GM12878 (cell line): Measurements from ENCODE around the gene DIAPH3. TPM values are rescaled to one million over a fixed set of nuclear protein-coding genes. Genes with fewer than 3 reads are reported as not detected.

Experiments
- ATAC-seq: fragments of 200-7000 bp; cut with Tn5 transposase; 3 replicates; pipeline ENCODE4 v1.9.1; 2020; ENCODE audit warnings: mild to moderate bottlenecking, moderate library complexity
- BruUV-seq: library from RNA; stranded (reverse); fragments of 400-500 nt; replicated peaks from 2 replicates; lab custom pipeline; 2021; lab: Mats Ljungman, UMichigan
- CTCF ChIA-PET: fragments of 300-600 bp; sonication (Branson Sonifier 250); formaldehyde crosslinking; extraction: SDS; loops from one replicate; lab custom pipeline; 2021; ENCODE audit warnings: inconsistent platforms; lab: Yijun Ruan, JAX
- POLR2A ChIA-PET: fragments of 350-600 bp; formaldehyde crosslinking; extraction: SDS; loops from one replicate; lab custom pipeline; 2021; ENCODE audit warnings: inconsistent platforms; lab: Charles Lee
- RAD21 ChIA-PET: fragments of 300-600 bp; sonication (Branson Sonifier 250); formaldehyde crosslinking; loops from one replicate; lab custom pipeline; 2023; ENCODE audit warnings: antibody characterized with exemption; ENCODE audit not compliant: unreplicated experiment; lab: Charles Lee
- SMC1A ChIA-PET: fragments of 300-600 bp; sonication (Branson Sonifier 250); formaldehyde crosslinking; loops from one replicate; lab custom pipeline; 2023; ENCODE audit not compliant: unreplicated experiment, uncharacterized antibody; lab: Charles Lee
- DNase-seq: peaks from one replicate; pipeline ENCODE4 v3.0.0-alpha.2; 2011; ENCODE audit warnings: low read depth, low spot score
- FAIRE-seq: peaks from 3 replicates; lab custom pipeline; 2011; peaks lifted over from hg19 to GRCh38; lab: Jason Lieb, UNC
- H2AFZ ChIP-seq: 2 replicates; pipeline ENCODE4 v1.6.0; 2011; ENCODE audit warnings: low read depth, low read length, control low read depth; ENCODE audit not compliant: control insufficient read depth
- H3K27ac ChIP-seq: 2 replicates; pipeline ENCODE4 v1.5.1; 2011; ENCODE audit warnings: control low read depth; ENCODE audit not compliant: control insufficient read depth, insufficient read depth
- H3K27me3 ChIP-seq, 2 experiments: replicated peaks in 1 of 2; 2 replicates each; pipeline versions ENCODE4 v1.6.0 to v1.6.1; 2011; ENCODE audit warnings: low read length in 1 of 2; ENCODE audit not compliant: control insufficient read depth in 2 of 2, insufficient read depth in 2 of 2
- H3K36me3 ChIP-seq, 2 experiments: 2 replicates each; pipeline ENCODE4 v1.5.1; 2011; ENCODE audit warnings: low read length in 1 of 2; ENCODE audit not compliant: control insufficient read depth in 2 of 2, insufficient read depth in 2 of 2
- H3K4me1 ChIP-seq: 2 replicates; pipeline ENCODE4 v1.6.1; 2011; ENCODE audit warnings: mild to moderate bottlenecking, low read length, moderate library complexity, mixed read lengths; ENCODE audit not compliant: control insufficient read depth, insufficient read depth
- H3K4me2 ChIP-seq: 2 replicates; pipeline ENCODE4 v1.6.0; 2011; ENCODE audit warnings: control low read depth; ENCODE audit not compliant: control insufficient read depth, insufficient read depth
- H3K4me3 ChIP-seq: fragments of 200-600 bp; sonication (generic); 2 replicates; pipeline ENCODE4 v1.5.1; 2016
- H3K79me2 ChIP-seq: 2 replicates; pipeline ENCODE4 v1.6.0; 2011; ENCODE audit warnings: low read length; ENCODE audit not compliant: control insufficient read depth, insufficient read depth
- H3K9ac ChIP-seq: 2 replicates; pipeline ENCODE4 v1.8.0; 2011; ENCODE audit warnings: low read length, control low read depth, mixed read lengths; ENCODE audit not compliant: control insufficient read depth, insufficient read depth
- H3K9me3 ChIP-seq: replicated peaks from 3 replicates; pipeline ENCODE4 v1.5.1; 2011; ENCODE audit warnings: mild to moderate bottlenecking, low read length; ENCODE audit not compliant: control insufficient read depth, insufficient read depth
- H4K20me1 ChIP-seq: 2 replicates; pipeline ENCODE4 v1.6.0; 2011; ENCODE audit not compliant: control insufficient read depth, insufficient read depth
- ATF7 ChIP-seq: fragments of 450-650 bp; IDR thresholded peaks from 2 replicates; pipeline ENCODE4 v1.6.1; 2016; ENCODE audit warnings: low read depth, mild to moderate bottlenecking
- CBFB ChIP-seq: IDR thresholded peaks from 2 replicates; pipeline ENCODE4 v1.6.1; 2016; ENCODE audit warnings: antibody characterized with exemption, low read depth
- DPF2 ChIP-seq: fragments of 450-650 bp; IDR thresholded peaks from 2 replicates; pipeline ENCODE4 v1.6.1; 2017; ENCODE audit warnings: mild to moderate bottlenecking
- WGBS: methylation state at CpG from one replicate; pipeline ENCODE4 v1.1.6; 2016; ENCODE audit warnings: low lambda C conversion rate; ENCODE audit not compliant: insufficient replicate concordance, insufficient coverage; ENCODE audit errors: missing lambda C conversion rate; 5-methylcytosine and 5-hydroxymethylcytosine counted together
- in situ Hi-C: fragments of 300-500 bp; cut with MboI; formaldehyde crosslinking; loops from 9 replicates; pipeline ENCODE4 v1.14.3; 2018; ENCODE audit warnings: mixed read lengths
- intact Hi-C: fragments of 100-400 bp; cut with micrococcal nuclease; formaldehyde crosslinking; loops from one replicate; pipeline ENCODE4 v1.14.2; 2022; ENCODE audit not compliant: unreplicated experiment
- polyA plus RNA-seq, 11 experiments: library from polyadenylated mRNA; depleted of rRNA in 4 of 11; unstranded in 6 of 11; stranded (reverse) in 5 of 11; fragments of >200 nt; fragmentation: Nextera tagmentation in 4 of 11; fragmentation: Illumina TruSeq in 1 of 11; extraction: Ambion mirVana in 4 of 11; extraction: Trizol in 1 of 11; gene quantifications; 1 replicate in 1 of 11; 2 replicates in 10 of 11; pipeline versions ENCODE4 v1.2.1 to v1.2.3, GENCODE V29; 2011 to 2016; ENCODE audit warnings: inconsistent platforms in 2 of 11, missing spikeins in 2 of 11, low read depth in 1 of 11
- total RNA-seq, 4 experiments: library from RNA; depleted of rRNA in 3 of 4; stranded (reverse); fragments of >200 nt in 3 of 4; fragmentation: Illumina TruSeq in 1 of 4; extraction: Trizol in 1 of 4; gene quantifications; 2 replicates each; pipeline versions ENCODE4 v1.2.1 to v1.2.3, GENCODE V29; 2013 to 2021
- TF ChIP-seq, protein P1 (sequence below): fragments of 450-650 bp; IDR thresholded peaks from 2 replicates; pipeline ENCODE4 v1.6.1; 2016; ENCODE audit warnings: mild to moderate bottlenecking
- TF ChIP-seq, protein P2 (sequence below): fragments of 450-650 bp; IDR thresholded peaks from 2 replicates; pipeline ENCODE4 v1.6.1; 2018; ENCODE audit warnings: mild to moderate bottlenecking, low read depth, moderate library complexity; ENCODE audit not compliant: partially characterized antibody

The DIAPH3 gene
- total and polyA plus RNA-seq, 10 of the 15 experiments (the other 5 are each of a cell fraction or from before 2014, with no cell fraction given): 10.1 to 25.2 (median 15.4) TPM

DNA sequence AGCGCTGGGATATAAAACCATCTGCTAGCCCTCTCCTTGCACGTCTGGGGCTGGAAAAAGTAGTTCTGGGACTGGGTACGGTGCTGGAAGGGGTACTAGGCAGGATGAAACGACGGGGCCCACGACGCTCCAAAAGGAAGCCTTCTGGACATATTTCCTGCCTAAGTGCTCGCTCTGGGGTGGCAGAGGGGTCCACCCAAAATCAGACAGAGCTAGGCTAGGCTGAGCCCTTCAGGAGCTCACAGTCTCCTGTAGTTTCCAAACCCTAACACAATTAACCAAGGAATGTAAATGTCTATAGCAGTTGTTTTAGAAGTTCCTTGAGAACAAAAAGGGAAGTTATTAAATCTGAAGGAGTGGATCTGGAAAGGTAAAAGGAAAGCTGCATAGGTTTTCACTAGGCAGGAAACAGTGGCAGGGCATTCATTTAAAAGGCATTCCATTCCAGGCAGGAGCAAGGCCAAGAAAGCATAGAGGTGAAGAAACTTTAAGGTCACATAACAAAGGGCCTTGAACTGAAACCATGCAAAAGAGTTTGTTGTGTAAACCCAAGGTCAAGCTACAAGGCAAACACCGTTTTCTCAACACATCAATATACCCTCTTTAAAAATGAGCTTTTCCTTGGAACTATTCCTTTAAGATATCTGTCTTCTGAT, 634 bp upstream of the DIAPH3 start:
- TF ChIP-seq ATF7 (0 out of 2 replicates have a peak, but pooled peaks have one; percentile 4), DPF2 (0 out of 2 replicates have a peak, but pooled peaks have one; percentile 7), CBFB (no peak)
- TF ChIP-seq, protein P1, sequence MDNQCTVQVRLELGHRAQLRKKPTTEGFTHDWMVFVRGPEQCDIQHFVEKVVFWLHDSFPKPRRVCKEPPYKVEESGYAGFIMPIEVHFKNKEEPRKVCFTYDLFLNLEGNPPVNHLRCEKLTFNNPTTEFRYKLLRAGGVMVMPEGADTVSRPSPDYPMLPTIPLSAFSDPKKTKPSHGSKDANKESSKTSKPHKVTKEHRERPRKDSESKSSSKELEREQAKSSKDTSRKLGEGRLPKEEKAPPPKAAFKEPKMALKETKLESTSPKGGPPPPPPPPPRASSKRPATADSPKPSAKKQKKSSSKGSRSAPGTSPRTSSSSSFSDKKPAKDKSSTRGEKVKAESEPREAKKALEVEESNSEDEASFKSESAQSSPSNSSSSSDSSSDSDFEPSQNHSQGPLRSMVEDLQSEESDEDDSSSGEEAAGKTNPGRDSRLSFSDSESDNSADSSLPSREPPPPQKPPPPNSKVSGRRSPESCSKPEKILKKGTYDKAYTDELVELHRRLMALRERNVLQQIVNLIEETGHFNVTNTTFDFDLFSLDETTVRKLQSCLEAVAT: 0 out of 2 replicates have a peak, but pooled peaks have one; percentile 63
- TF ChIP-seq, protein P2, sequence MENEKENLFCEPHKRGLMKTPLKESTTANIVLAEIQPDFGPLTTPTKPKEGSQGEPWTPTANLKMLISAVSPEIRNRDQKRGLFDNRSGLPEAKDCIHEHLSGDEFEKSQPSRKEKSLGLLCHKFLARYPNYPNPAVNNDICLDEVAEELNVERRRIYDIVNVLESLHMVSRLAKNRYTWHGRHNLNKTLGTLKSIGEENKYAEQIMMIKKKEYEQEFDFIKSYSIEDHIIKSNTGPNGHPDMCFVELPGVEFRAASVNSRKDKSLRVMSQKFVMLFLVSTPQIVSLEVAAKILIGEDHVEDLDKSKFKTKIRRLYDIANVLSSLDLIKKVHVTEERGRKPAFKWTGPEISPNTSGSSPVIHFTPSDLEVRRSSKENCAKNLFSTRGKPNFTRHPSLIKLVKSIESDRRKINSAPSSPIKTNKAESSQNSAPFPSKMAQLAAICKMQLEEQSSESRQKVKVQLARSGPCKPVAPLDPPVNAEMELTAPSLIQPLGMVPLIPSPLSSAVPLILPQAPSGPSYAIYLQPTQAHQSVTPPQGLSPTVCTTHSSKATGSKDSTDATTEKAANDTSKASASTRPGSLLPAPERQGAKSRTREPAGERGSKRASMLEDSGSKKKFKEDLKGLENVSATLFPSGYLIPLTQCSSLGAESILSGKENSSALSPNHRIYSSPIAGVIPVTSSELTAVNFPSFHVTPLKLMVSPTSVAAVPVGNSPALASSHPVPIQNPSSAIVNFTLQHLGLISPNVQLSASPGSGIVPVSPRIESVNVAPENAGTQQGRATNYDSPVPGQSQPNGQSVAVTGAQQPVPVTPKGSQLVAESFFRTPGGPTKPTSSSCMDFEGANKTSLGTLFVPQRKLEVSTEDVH: no peak
- peaks cover 40% of the 10 kb centered on the region for H3K79me2 ChIP-seq
- WGBS: 13% methylated on average over 9 of the region's 9 CpGs

More for the DNA sequence above, 634 bp upstream of the DIAPH3 start:
- Histone ChIP-seq H3K4me1 (no peaks in the 10 kb centered on the region), H2AFZ (peak overlapping the region; percentile 91), H3K9ac (peak overlapping the region; percentile 95), H3K27me3 (no peaks in the 10 kb centered on the region), H4K20me1 (no peaks in the 10 kb centered on the region), H3K27ac (peak overlapping the region; percentile 86), H3K4me3 (peak overlapping the region; percentile 80), H3K4me2 (peak overlapping the region; percentile 93), H3K36me3 (no peaks in the 10 kb centered on the region), H3K9me3 (no peaks in the 10 kb centered on the region; the same call in 2 of the 3 replicates)
- ATAC-seq (peak; percentile 26), DNase-seq (no peak), FAIRE-seq (no peak)
- in situ Hi-C loops: loop anchor here (5.0 kb wide), 1 partner anchor 263 kb away; no protein-coding TSS in a partner anchor
- ChIA-PET RAD21 (interaction anchor here (1.9 kb wide), 1 partner anchor 11 kb away, joined by 4 read pairs; no protein-coding TSS in a partner anchor), SMC1A (interaction anchor here (0.8 to 2.3 kb wide), 6 partner anchors 10 to 267 kb away, joined by 3 to 8 read pairs (median 3); no protein-coding TSS in a partner anchor), CTCF (interaction anchor here (0.6 to 1.5 kb wide), 6 partner anchors 14 to 484 kb away, joined by 3 to 6 read pairs (median 3); no protein-coding TSS in a partner anchor), POLR2A (interaction anchor here (0.9 to 1.1 kb wide), 3 partner anchors 12 to 189 kb away, joined by 3 to 4 read pairs (median 4); no protein-coding TSS in a partner anchor)
- BruUV-seq: TSS peak; percentile 96
- intact Hi-C loops: loop anchor here (5.0 kb wide), 2 partner anchors 238 to 268 kb away; no protein-coding TSS in a partner anchor
